ENCODE measurements around the gene FOS. TPM values are rescaled to one million over a fixed set of nuclear protein-coding genes. Genes with fewer than 3 reads are reported as not detected.
"Not testable (repeated sequence)": the region's sequence is repeated elsewhere in the genome, so short reads cannot be mapped to it uniquely, and the experiment has no call there.

FOS gene
- 1.4 TPM for polyA plus RNA-seq (2012; ENCODE audit: insufficient read depth, insufficient read length)

GRCh38 chr14:75278422-75279152 is at the start of gene FOS:
Gene FOS (plus strand): TSS chr14:75278828. CDS start chr14:75278983, 155 bp downstream.
- peak; percentile 88 for DNase-seq (ENCODE audit: low read depth, low spot score)

GRCh38 chr14:75229661-75230139 is 48.9 kb upstream of the FOS start:
- no peak for DNase-seq (ENCODE audit: low read depth, low spot score)
- no peak overlapping the region for H3K4me3 ChIP-seq (ENCODE audit: low read length)

More at GRCh38 chr14:75278422-75279152, at the start of gene FOS:
- H3K4me3 ChIP-seq (ENCODE audit: low read length), result peak within 1 kb of the TSS; percentile 58

DNA sequence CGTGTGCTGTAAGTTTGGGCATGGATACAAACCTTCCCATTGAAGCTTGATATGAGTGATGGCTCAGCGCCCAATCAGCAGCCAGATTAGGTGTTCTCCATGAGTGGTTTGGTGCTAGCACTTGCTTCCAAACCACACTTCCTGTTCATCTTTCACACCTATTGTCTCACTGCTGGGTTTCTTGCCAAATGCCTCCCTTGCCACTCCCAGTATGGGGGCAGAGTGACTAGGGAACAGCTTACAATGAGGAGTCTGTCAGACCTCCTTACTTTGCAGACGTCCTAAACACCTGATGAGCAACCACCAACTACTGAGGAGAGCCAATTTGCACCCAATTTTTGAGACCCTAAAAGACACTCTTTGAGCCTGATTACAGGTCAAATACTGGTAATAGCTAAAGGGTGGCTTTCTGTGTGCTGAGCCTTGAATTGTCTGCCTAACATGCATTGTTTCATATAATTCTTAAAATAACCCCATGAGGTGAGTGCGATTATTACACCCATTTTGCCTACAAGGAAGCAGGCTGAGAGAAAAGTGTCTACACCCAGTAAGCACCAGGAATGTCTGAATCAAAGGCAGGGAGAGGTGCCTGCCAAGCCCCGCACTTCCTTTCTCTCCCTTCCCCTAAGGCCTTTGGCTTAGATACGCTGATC is 48.4 kb upstream of the FOS start:
- H3K4me3 ChIP-seq (ENCODE audit: low read length), result no peak overlapping the region
- DNase-seq (ENCODE audit: low read depth, low spot score), result peak; percentile 88

DNA sequence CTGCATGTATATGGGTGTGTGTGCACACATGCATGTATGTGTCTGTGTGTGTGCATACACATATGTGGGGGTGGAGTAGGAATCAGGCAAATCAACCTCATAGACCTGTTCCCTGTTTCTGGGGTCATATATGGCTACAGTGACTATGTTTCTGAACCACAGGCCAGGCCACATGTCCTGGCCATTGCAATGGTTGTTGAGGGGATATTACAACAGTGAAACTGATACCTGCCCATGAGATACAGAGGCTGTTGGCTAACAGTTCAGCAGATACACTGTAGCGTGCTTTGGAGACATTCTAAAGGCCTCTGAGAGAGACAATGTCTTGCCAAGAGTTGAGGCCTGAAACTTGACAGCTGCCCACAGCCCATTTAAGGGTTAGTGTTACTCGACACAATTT is 47.3 kb upstream of the FOS start:
- no peak overlapping the region for H3K4me3 ChIP-seq (ENCODE audit: low read length)
- no peak for DNase-seq (ENCODE audit: low read depth, low spot score)

- no peak for DNase-seq (ENCODE audit: low read depth, low spot score)
- H3K4me3 ChIP-seq (ENCODE audit: low read length), result no peak overlapping the region
These were observed 46.4 kb upstream of the FOS start for GRCh38 chr14:75232191-75232590.

GRCh38 chr14:75232597-75232996 is 46.0 kb upstream of the FOS start:
- H3K4me3 ChIP-seq (ENCODE audit: low read length), result no peak overlapping the region
- DNase-seq (ENCODE audit: low read depth, low spot score), result peak; percentile 91

GRCh38 chr14:75234173-75235115 is 44.2 kb upstream of the FOS start:
- H3K4me3 ChIP-seq (ENCODE audit: low read length), result no peak overlapping the region

GRCh38 chr14:75235198-75235597 is 43.4 kb upstream of the FOS start:
- H3K4me3 ChIP-seq (ENCODE audit: low read length); DNase-seq (ENCODE audit: low read depth, low spot score): not testable (repeated sequence)

More at GRCh38 chr14:75234173-75235115, 44.2 kb upstream of the FOS start:
- no peak for DNase-seq (ENCODE audit: low read depth, low spot score)

DNA sequence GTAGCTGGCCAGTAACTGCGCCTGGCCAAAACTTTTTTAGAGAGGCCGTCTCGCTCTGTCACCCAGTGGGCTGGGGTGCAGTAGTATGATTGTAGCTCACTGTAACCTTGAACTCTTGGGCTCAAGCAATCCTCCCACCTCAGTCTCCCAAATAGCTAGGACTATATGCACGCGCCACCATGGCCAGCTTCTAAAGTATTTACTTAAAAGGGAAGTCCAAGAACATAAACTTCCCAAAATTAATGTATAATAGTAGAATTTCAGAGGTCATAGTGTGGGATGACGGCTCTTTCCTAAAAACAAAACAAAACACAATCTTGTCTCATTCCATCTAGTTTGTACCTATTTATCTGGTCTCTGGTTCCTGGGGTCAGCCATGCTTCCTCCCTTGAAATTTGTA is 42.2 kb upstream of the FOS start:
- DNase-seq (ENCODE audit: low read depth, low spot score), result no peak
- no peak overlapping the region for H3K4me3 ChIP-seq (ENCODE audit: low read length)

DNA sequence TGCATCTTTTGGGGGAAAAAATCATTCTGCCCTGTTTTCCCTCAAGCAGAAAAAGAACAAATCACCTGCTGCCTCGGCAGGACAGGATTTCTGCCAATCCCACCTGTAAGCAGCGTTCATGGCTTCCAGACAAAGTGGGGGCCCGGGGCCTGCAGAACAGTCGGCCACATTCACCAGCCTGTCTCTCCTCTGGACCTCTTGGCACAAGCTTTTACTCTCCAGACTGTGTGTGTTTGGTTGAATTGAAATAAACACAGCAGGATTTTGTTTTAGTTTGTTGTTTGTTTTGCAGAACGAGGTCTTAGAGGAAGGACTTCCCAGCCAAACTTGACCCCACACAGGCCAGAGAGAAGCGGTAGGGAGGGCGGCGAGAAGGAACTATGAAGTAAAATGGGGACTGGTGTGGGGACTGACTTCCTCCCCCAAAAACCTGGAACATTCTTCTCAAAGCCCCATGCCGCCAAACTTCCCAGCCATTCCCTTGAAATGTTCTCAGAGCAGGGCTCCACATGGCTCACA is 41.7 kb upstream of the FOS start:
- no peak overlapping the region for H3K4me3 ChIP-seq (ENCODE audit: low read length)
- no peak for DNase-seq (ENCODE audit: low read depth, low spot score)

- DNase-seq (ENCODE audit: low read depth, low spot score), result no peak
- H3K4me3 ChIP-seq (ENCODE audit: low read length), result no peak overlapping the region
These were observed 39.7 kb upstream of the FOS start for GRCh38 chr14:75238756-75239455.

GRCh38 chr14:75240781-75241180 is 37.8 kb upstream of the FOS start:
- H3K4me3 ChIP-seq (ENCODE audit: low read length), result no peak overlapping the region
- DNase-seq (ENCODE audit: low read depth, low spot score), result no peak

GRCh38 chr14:75242546-75243273 is 35.9 kb upstream of the FOS start:
- H3K4me3 ChIP-seq (ENCODE audit: low read length), result no peak overlapping the region
- no peak for DNase-seq (ENCODE audit: low read depth, low spot score)

- H3K4me3 ChIP-seq (ENCODE audit: low read length), result no peak overlapping the region
These were observed 34.5 kb upstream of the FOS start for GRCh38 chr14:75244121-75244520.

GRCh38 chr14:75246546-75247285 is 31.9 kb upstream of the FOS start:
- H3K4me3 ChIP-seq (ENCODE audit: low read length), result no peak overlapping the region
- no peak for DNase-seq (ENCODE audit: low read depth, low spot score)

More at GRCh38 chr14:75244121-75244520, 34.5 kb upstream of the FOS start:
- no peak for DNase-seq (ENCODE audit: low read depth, low spot score)

GRCh38 chr14:75247286-75247922 is 31.2 kb upstream of the FOS start:
- DNase-seq (ENCODE audit: low read depth, low spot score), result peak; percentile 89

GRCh38 chr14:75247939-75248338 is 30.7 kb upstream of the FOS start:
- H3K4me3 ChIP-seq (ENCODE audit: low read length), result peak overlapping the region; percentile 17
- DNase-seq (ENCODE audit: low read depth, low spot score), result no peak

More at GRCh38 chr14:75247286-75247922, 31.2 kb upstream of the FOS start:
- peak overlapping the region; percentile 17 for H3K4me3 ChIP-seq (ENCODE audit: low read length)
